Neural crest cell (in vitro differentiated cells): Measurements from ENCODE around the gene CEACAM18. TPM values are rescaled to one million over a fixed set of nuclear protein-coding genes. Genes with fewer than 3 reads are reported as not detected.
A peak's percentile ranks its signal among the peaks of the same experiment; 100 is the strongest.
"Not testable (repeated sequence)": the region's sequence is repeated elsewhere in the genome, so short reads cannot be mapped to it uniquely, and the experiment has no call there.

Experiments
- DNase-seq: peaks from one replicate; pipeline ENCODE4 v3.0.0; 2021; ENCODE audit warnings: low read depth, mixed read lengths, low spot score
- H3K27ac Mint-ChIP-seq: one replicate; pipeline ENCODE4 v1.8.0; 2021; ENCODE audit warnings: mild to moderate bottlenecking, mixed read lengths; ENCODE audit not compliant: unreplicated experiment
- H3K27me3 Mint-ChIP-seq: 2 replicates; pipeline ENCODE4 v1.8.0; 2021; ENCODE audit warnings: low read depth, mild to moderate bottlenecking, mixed read lengths
- H3K36me3 Mint-ChIP-seq: 2 replicates; pipeline ENCODE4 v1.8.0; 2021; ENCODE audit warnings: low read depth, mild to moderate bottlenecking, mixed read lengths
- H3K4me1 Mint-ChIP-seq: 2 replicates; pipeline ENCODE4 v1.8.0; 2021; ENCODE audit warnings: mixed read lengths
- H3K4me3 Mint-ChIP-seq: one replicate; pipeline ENCODE4 v1.8.0; 2021; ENCODE audit warnings: mild to moderate bottlenecking, mixed read lengths
- H3K9me3 Mint-ChIP-seq: 2 replicates; pipeline ENCODE4 v1.8.0; 2021; ENCODE audit warnings: mixed read lengths
- total RNA-seq: library from RNA; stranded (reverse); gene quantifications from 2 replicates; pipeline ENCODE4 v1.2.1, GENCODE V29; 2021
- TF ChIP-seq, protein P1 (sequence below): fragments of 200-600 bp; sonication (generic); conservative IDR thresholded peaks from 2 replicates; pipeline ENCODE4 v1.5.0; 2021; ENCODE audit warnings: antibody characterized with exemption, mild to moderate bottlenecking

The CEACAM18 gene
- total RNA-seq, 1 donor from 2014 or later = not detected

DNA sequence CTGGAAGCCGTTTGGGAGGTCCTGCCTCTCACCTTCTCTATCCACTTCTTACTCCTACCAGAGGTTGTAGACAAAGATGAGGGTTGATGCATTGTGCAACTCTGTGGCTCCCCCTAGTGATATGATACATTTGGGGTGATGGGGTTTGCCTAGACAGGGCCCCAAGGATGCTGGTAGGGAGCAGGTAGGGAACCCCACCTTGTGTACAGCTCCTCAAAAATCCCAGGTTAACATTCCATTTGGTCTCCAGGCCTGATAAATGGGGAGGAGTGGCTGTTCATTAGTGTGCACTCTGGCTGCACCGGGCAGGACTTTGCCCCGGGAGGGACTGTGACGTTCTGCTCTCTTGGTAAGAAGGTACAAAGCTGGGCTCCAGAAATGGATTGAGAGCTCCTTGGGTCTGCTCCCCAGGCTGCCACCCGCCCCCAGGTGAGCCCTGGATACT lies 39.3 kb upstream of the CEACAM18 start:
- H3K27me3 Mint-ChIP-seq = peaks cover 87% of the 10 kb centered on the region
- no peaks in the 10 kb centered on the region for H3K4me1 Mint-ChIP-seq
- H3K36me3 Mint-ChIP-seq = no peaks in the 10 kb centered on the region
- TF ChIP-seq, protein P1, sequence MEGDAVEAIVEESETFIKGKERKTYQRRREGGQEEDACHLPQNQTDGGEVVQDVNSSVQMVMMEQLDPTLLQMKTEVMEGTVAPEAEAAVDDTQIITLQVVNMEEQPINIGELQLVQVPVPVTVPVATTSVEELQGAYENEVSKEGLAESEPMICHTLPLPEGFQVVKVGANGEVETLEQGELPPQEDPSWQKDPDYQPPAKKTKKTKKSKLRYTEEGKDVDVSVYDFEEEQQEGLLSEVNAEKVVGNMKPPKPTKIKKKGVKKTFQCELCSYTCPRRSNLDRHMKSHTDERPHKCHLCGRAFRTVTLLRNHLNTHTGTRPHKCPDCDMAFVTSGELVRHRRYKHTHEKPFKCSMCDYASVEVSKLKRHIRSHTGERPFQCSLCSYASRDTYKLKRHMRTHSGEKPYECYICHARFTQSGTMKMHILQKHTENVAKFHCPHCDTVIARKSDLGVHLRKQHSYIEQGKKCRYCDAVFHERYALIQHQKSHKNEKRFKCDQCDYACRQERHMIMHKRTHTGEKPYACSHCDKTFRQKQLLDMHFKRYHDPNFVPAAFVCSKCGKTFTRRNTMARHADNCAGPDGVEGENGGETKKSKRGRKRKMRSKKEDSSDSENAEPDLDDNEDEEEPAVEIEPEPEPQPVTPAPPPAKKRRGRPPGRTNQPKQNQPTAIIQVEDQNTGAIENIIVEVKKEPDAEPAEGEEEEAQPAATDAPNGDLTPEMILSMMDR = peak; percentile 28
- DNase-seq = no peak
- H3K9me3 Mint-ChIP-seq = no peaks in the 10 kb centered on the region
- no peak overlapping the region for H3K4me3 Mint-ChIP-seq
- H3K27ac Mint-ChIP-seq = no peak overlapping the region

DNA sequence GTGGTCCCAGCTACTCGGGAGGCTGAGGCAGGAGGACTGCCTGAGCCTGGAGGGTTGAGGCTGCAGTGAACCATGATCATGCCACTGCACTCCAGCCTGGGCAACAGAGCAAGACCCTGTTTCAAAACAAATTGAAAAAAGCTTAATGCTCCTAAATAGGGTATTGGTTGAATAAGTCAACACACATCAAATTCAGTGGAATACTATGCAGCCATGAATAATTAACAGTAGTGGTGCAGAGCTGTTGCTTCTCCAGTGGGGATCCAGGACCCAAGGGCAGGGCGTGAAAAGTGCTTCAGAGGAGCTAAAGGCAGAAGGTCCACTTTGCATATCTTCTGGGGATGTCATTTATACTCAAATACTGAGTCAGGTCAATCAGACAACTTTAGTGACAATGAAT lies 38.3 kb upstream of the CEACAM18 start:
- H3K4me1 Mint-ChIP-seq = no peaks in the 10 kb centered on the region
- TF ChIP-seq, protein P1 = no peak
- H3K27me3 Mint-ChIP-seq = peaks cover 87% of the 10 kb centered on the region
- no peaks in the 10 kb centered on the region for H3K36me3 Mint-ChIP-seq
- no peak overlapping the region for H3K27ac Mint-ChIP-seq
- no peaks in the 10 kb centered on the region for H3K9me3 Mint-ChIP-seq
- H3K4me3 Mint-ChIP-seq = no peak overlapping the region
- DNase-seq = no peak

DNA sequence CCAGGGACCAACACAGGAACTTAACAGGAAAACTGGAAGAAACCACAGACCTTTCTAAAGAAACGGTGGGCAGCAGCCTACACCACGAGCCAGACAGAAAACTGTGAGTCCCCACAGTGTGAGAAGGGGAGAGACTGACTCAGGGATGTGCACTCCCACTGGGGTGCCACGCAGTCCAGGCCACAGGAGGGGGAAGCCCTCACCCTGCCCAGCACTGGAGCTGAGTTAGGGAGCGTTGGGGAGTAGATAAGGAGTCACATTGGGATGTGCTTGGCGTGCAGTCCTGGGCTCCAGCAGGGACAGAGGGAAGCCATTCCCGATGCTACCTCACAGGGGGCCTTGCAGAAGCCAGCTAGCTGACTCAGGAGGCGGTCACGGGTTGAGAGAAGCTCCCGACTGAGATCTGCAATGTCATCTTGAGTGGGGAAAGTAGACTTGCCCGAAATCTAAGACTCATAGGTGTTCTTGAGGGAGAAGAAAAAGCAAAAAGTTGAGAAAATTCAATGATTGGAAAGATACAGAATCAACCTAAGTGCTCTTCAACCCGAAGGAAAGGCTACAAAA lies 37.4 kb upstream of the CEACAM18 start:
- no peaks in the 10 kb centered on the region for H3K9me3 Mint-ChIP-seq
- TF ChIP-seq, protein P1 = no peak
- peaks cover 87% of the 10 kb centered on the region for H3K27me3 Mint-ChIP-seq
- no peaks in the 10 kb centered on the region for H3K36me3 Mint-ChIP-seq
- H3K27ac Mint-ChIP-seq = no peak overlapping the region
- no peak overlapping the region for H3K4me3 Mint-ChIP-seq
- DNase-seq = no peak
- no peaks in the 10 kb centered on the region for H3K4me1 Mint-ChIP-seq

DNA sequence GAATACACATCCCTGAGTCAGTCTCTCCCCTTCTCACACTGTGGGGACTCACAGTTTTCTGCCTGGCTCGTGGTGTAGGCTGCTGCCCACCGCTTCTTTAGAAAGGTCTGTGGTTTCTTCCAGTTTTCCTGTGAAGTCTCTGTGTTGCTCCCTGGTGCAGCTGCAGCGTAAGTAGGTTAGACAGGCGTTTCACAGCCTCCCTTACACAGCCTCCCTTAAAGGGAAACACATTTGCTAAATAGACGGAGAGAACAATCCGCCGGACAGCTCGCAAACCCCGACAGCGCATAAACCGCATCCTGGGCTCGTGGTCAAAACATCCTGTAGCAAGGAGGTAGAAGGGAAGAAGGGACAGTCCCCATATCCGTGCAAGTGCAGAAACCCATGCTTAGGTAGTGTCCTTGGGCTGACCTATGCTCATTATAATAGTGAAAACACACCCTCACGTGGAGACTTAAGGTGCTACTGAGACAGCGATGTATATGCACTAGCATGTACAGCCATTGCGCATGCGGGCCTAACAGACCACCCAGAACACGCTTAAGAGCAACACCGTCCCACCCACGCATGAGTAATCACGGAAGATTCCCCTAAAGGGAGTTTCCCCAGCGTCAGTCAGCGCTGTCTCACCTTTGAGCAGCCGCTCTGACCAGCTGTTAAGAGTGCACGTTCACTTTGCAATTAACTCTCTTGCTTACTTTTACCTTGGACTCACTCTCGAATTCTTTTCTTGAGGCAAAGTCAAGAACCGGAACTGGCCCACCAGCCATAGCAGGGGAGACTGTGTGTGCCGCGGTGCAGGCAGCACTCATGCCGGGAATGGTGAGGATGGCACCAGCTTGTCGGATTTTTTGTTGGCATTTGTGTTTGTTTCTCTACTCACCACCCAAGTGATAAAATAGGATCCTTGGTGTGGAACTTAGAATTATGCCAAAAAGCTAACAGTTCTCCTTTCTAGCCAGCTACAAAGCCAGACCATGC lies 36.6 kb upstream of the CEACAM18 start:
- Mint-ChIP-seq H3K4me3 (no peak overlapping the region), H3K27me3 (peaks cover 82% of the 10 kb centered on the region), H3K36me3 (no peaks in the 10 kb centered on the region), H3K9me3 (no peaks in the 10 kb centered on the region), H3K27ac (no peak overlapping the region), H3K4me1 (no peaks in the 10 kb centered on the region)
- DNase-seq = no peak
- TF ChIP-seq, protein P1 = no peak

DNA sequence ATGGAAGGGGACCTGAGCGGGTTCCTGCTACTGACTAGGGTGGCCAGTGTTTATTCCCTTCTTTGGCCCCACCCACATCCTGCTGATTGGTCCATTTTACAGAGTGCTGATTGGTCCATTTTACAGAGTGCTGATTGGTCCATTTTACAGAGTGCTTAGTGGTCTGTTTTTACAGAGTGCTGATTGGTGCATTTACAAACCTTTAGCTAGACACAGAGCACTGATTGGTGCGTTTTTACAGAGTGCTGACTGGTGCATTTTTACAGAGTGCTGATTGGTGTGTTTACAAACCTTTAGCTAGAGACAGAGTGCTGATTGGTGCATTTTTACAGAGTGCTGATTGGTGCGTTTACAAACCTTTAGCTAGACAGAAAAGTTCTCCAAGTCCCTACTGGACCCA lies 30.8 kb upstream of the CEACAM18 start:
- H3K27me3 Mint-ChIP-seq = peaks cover 64% of the 10 kb centered on the region
- not testable (repeated sequence) for H3K4me1 Mint-ChIP-seq, H3K4me3 Mint-ChIP-seq, H3K27ac Mint-ChIP-seq, DNase-seq, H3K36me3 Mint-ChIP-seq, H3K9me3 Mint-ChIP-seq

DNA sequence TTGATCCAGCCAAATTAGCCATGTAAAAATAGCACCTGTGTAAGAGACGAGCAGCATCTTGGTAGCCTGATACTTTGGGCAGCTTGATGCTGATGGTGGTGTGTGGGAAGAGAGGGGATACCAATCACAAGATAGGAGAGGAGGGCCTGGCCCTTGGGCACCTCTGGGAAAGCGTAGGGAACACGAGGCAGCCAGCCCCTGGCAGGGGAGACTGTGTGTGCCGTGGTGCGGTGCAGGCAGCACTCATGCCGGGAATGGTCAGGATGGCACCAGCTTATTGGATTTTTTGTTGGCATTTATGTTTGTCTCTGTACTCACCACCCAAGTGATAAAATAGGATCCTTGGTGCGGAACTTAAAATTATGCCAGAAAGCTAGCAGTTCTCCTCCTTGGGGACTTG lies 30.3 kb upstream of the CEACAM18 start:
- H3K9me3 Mint-ChIP-seq = no peaks in the 10 kb centered on the region

More for the DNA sequence above, 30.3 kb upstream of the CEACAM18 start:
- H3K27ac Mint-ChIP-seq = no peak overlapping the region
- no peaks in the 10 kb centered on the region for H3K36me3 Mint-ChIP-seq
- TF ChIP-seq, protein P1 = no peak
- H3K4me3 Mint-ChIP-seq = no peak overlapping the region
- H3K4me1 Mint-ChIP-seq = no peaks in the 10 kb centered on the region
- DNase-seq = no peak
- H3K27me3 Mint-ChIP-seq = peaks cover 62% of the 10 kb centered on the region
